NCI-H524 (cell line): ENCODE measurements around the gene ZC3H11A.

Experiments
- DNase-seq, 2 experiments: peaks; one replicate each; lab custom pipeline; 2025; lab: John Stamatoyannopoulos, UW

The ZC3H11A gene

DNA sequence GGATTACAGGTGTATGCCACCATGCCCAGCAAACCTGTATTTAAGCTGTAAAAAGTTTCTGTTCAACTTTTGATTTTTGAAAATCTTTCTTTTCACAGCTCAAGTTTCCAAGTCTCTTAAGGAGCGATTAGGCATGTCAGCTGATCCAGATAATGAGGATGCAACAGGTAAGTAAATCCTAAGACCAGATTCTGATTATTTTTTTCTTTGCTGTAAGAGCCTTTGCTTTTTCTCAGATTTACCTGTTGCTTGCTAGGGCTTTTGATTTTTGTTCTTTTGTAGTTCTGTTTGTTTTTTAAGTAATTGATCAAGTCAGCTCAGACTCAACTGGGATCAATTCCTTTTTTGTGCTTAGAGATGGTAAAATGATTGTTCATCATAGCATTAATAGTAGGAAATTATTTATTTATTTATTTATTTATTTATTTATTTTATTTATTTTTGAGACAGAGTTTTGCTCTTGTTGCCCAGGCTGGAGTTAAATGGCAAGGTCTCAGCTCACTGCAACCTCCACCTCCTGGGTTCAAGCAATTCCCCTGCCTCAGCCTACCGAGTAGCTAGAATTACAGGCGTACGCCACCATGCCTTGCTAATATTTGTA, 44.9 kb downstream of the ZC3H11A start:
- no peak for DNase-seq

DNA sequence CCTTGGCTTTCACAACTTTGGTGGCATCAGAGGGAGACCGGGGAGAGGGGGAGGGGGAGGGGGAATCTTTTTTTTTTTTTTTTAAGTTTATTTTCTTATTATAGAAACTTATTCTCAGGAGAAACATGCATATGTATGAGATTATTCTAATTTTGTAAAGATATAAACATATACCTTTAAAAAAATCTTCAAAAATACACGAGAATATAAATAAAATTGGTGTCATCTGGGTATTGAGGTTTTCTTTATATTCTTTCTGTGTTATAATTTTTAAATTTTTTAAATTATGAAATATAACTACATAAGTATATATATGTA, 47.1 kb downstream of the ZC3H11A start:
- DNase-seq: no peak

- no peak for DNase-seq
These were observed 48.0 kb downstream of the ZC3H11A start for GRCh38 chr1:203843435-203843834.
